Measurements from ENCODE around the gene WNT5A. TPM values are rescaled to one million over a fixed set of nuclear protein-coding genes. Genes with fewer than 3 reads are reported as not detected.

The WNT5A gene
- total and polyA plus RNA-seq, 2 of the 4 experiments (the other 2 are of a cell fraction), result 224 to 231 TPM

DNA sequence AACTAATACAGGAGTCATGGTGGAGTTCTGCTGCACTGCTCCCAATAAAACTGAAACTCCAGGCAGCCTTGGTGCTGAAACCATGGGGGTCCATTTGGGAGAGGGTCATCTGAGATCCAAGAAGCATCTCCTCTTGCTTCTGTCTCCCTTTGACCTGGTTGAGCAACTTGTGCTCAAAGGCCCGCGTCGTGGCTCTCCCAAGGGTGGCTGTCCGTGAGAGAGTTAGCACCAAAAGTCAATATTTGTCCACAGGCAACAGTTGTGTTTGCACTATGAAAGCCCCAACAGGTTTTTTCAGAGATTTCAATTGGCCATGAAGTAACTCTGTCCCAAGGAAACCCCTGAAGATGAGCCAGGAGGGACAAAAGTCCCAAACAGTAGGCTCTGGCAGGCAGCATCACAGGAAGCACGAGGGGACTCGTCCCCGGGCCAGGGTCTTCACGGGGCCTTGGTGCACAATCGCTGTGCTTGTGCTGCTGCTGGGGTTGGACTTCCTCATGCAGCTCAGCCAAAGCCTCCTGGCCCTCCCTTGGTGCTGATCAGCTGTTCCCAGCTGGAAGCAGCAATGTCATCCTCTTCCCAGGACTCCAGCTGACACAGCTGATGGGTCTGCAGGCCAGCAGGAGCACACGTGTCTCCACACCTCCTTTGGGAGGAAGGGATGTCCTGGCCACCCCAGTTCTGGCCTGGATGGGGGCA lies 39.4 kb upstream of the WNT5A start:
- Histone ChIP-seq H3K56ac (ENCODE audit: extremely low read depth, insufficient read depth, low read length) (no peak overlapping the region), H3K79me1 (ENCODE audit: low read depth in 1 of 2, low read length in 2 of 2) (no peaks in the 10 kb centered on the region), H3K27me3 (ENCODE audit: control insufficient read depth, insufficient read depth, low read length) (peaks cover 5% of the 10 kb centered on the region), H2BK20ac (ENCODE audit: low read depth, low read length) (no peak overlapping the region), H3K27ac (ENCODE audit: insufficient read depth, low read length) (no peak overlapping the region), H3K9me3 (ENCODE audit: control insufficient read depth, insufficient read depth, low read length) (no peaks in the 10 kb centered on the region), H3K4ac (ENCODE audit: low read depth, low read length) (no peak overlapping the region), H2AFZ (replicated peaks; ENCODE audit: low read length, poor library complexity) (no peak overlapping the region), H4K20me1 (ENCODE audit: insufficient read depth, low read length) (no peaks in the 10 kb centered on the region), H3K9me1 (ENCODE audit: insufficient read depth, low read length) (peaks cover 9% of the 10 kb centered on the region; the same call in 1 of the 2 replicates), H2BK15ac (ENCODE audit: low read depth, low read length) (no peak overlapping the region), H2BK120ac (ENCODE audit: low read depth, low read length) (no peak overlapping the region), H3K18ac (ENCODE audit: low read depth, low read length) (no peak overlapping the region), H4K5ac (ENCODE audit: low read depth, low read length) (no peak overlapping the region), H4K8ac (ENCODE audit: low read depth in 2 of 2, low read length in 2 of 2) (no peak overlapping the region), H4K91ac (ENCODE audit: insufficient read depth, low read depth, low read length) (no peak overlapping the region), H3K23ac (ENCODE audit: low read depth, low read length) (no peak overlapping the region), H3K4me1 (ENCODE audit: control insufficient read depth, insufficient read depth, low read length) (peaks cover 7% of the 10 kb centered on the region; the same call in 1 of the 2 replicates), H3K4me2 (ENCODE audit: low read depth, low read length) (no peak overlapping the region), H3K14ac (replicated peaks; ENCODE audit: low read depth, low read length) (no peak overlapping the region), H3K36me3 (ENCODE audit: control insufficient read depth, insufficient read depth, low read length) (no peaks in the 10 kb centered on the region), H2AK5ac (ENCODE audit: low read depth, low read length) (no peak overlapping the region), H2AK9ac (replicated peaks; ENCODE audit: low read depth, low read length, poor library complexity) (no peak overlapping the region), H3K4me3 (ENCODE audit: insufficient read depth, low read depth, low read length) (no peak overlapping the region), H2BK5ac (ENCODE audit: low read depth, low read length, poor library complexity, severe bottlenecking) (no peak overlapping the region), H3K9ac (ENCODE audit: low read depth, low read length) (no peak overlapping the region)
- no TSS peak for BruUV-seq (replicated peaks)
- in situ Hi-C loops (cut with MboI; ENCODE audit: low sequenced_read_pairs), result no loop called here
- DNase-seq, result no peak
- dilution Hi-C loops (cut with HindIII; ENCODE audit: low sequenced_read_pairs, unreplicated experiment), result no loop called here
- ATAC-seq (ENCODE audit: low read depth), result no peak
- intact Hi-C loops (cut with micrococcal nuclease), result no loop called here
- ChIA-PET CTCF (no interaction called here), POLR2A (ENCODE audit: unreplicated experiment) (no interaction called here)
- TF ChIP-seq MAFK (IDR thresholded peaks at IDR 0.05; ENCODE audit: low read depth, low read length) (no peak), SMC3 (IDR thresholded peaks at IDR 0.05; ENCODE audit: low read depth, low read length) (no peak)
- 88% methylated on average over 10 of the region's 10 CpGs; no CpG with 5 or more reads in 1 of the 2 experiments for WGBS, 2 experiments (ENCODE audit: extremely low coverage in 2 of 2, insufficient read length in 1 of 2)

Measured in IMR-90 (cell line).